DND-41 (cell line): ENCODE results near the gene FLT4.

Experiments
- ATAC-seq: fragments of 200-7000 bp; cut with Tn5 transposase; 3 replicates; pipeline ENCODE4 v1.9.1; 2021; ENCODE audit warnings: low read depth; ENCODE audit not compliant: insufficient read depth
- DNase-seq: peaks from one replicate; pipeline ENCODE4 v3.0.0-alpha.2; 2020
- H2AFZ ChIP-seq: 2 replicates; pipeline ENCODE4 v1.6.0; 2012; ENCODE audit warnings: low read depth, low read length
- H3K27ac ChIP-seq: 2 replicates; pipeline ENCODE4 v1.5.1; 2012; ENCODE audit warnings: low read length, inconsistent platforms
- H3K27me3 ChIP-seq: fragments of 200-600 bp; sonication (generic); 2 replicates; pipeline ENCODE4 v1.6.0; 2012; ENCODE audit warnings: low read length, mild to moderate bottlenecking, inconsistent platforms; ENCODE audit not compliant: insufficient read depth, poor library complexity
- H3K36me3 ChIP-seq: 2 replicates; pipeline ENCODE4 v1.5.1; 2012; ENCODE audit warnings: low read length, inconsistent platforms; ENCODE audit not compliant: insufficient read depth
- H3K4me1 ChIP-seq: 2 replicates; pipeline ENCODE4 v1.5.1; 2012; ENCODE audit warnings: mild to moderate bottlenecking, low read length; ENCODE audit not compliant: insufficient read depth
- H3K4me2 ChIP-seq: 2 replicates; pipeline ENCODE4 v1.6.0; 2012; ENCODE audit warnings: mild to moderate bottlenecking, moderate library complexity, low read length, inconsistent platforms; ENCODE audit not compliant: insufficient read depth
- H3K4me3 ChIP-seq, 2 experiments: fragments of 200-600 bp in 1 of 2; shearing (Covaris generic) in 1 of 2; 2 replicates each; pipeline ENCODE4 v1.5.1; 2012 to 2016; ENCODE audit warnings: inconsistent platforms in 2 of 2, low read length in 2 of 2, mild to moderate bottlenecking in 2 of 2, low read depth in 1 of 2, moderate library complexity in 1 of 2
- H3K79me2 ChIP-seq: 2 replicates; pipeline ENCODE4 v1.6.0; 2012; ENCODE audit warnings: low read length, inconsistent platforms; ENCODE audit not compliant: insufficient read depth
- H3K9ac ChIP-seq: 2 replicates; pipeline ENCODE4 v1.6.0; 2012; ENCODE audit warnings: low read depth, mild to moderate bottlenecking, inconsistent platforms, low read length, moderate library complexity
- H3K9me3 ChIP-seq: 2 replicates; pipeline ENCODE4 v1.5.1; 2012; ENCODE audit warnings: low read length, moderate library complexity, mild to moderate bottlenecking, inconsistent platforms; ENCODE audit not compliant: insufficient read depth, severe bottlenecking
- H4K20me1 ChIP-seq: 2 replicates; pipeline ENCODE4 v1.6.0; 2012; ENCODE audit warnings: low read length; ENCODE audit not compliant: insufficient read depth
- CTCF ChIP-seq: IDR thresholded peaks from 2 replicates; pipeline ENCODE4 v1.5.1; 2012; ENCODE audit warnings: borderline replicate concordance, low read length, moderate library complexity, mild to moderate bottlenecking; ENCODE audit not compliant: poor library complexity, severe bottlenecking; ENCODE audit errors: extremely low read depth
- EZH2 ChIP-seq: IDR thresholded peaks from 3 replicates; pipeline ENCODE4 v1.6.1; 2012; ENCODE audit warnings: borderline replicate concordance, low read depth, mild to moderate bottlenecking, moderate library complexity, low read length, inconsistent platforms; ENCODE audit not compliant: severe bottlenecking

FLT4 gene

DNA sequence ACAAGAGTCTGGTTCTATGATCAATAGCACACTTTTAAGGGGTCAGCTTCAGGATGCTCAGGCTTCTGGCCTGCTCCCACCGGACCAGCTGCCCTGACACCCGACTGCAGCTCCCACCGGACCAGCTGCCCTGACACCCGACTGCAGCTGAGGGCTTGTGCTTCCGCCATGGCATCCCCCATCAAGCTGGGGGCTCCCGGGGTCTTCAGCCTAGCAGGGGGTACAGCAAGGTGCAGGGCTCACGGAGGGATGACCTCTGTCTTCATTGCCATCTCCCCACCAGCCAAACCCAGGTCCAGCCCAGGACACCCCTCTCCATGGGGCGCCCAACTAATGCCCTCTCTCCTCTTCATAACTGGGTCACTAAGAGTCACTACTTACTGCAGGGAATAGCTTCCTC is 1.9 kb downstream of the FLT4 start:
- H3K9me3 ChIP-seq, result no peaks in the 10 kb centered on the region
- H2AFZ ChIP-seq, result no peak overlapping the region
- peaks cover 22% of the 10 kb centered on the region for H3K4me1 ChIP-seq
- TF ChIP-seq EZH2, result no peak
- TF ChIP-seq CTCF, result no peak
- no peak overlapping the region for H3K9ac ChIP-seq
- H3K79me2 ChIP-seq, result no peaks in the 10 kb centered on the region
- no peak overlapping the region for H3K4me2 ChIP-seq
- H4K20me1 ChIP-seq, result peaks cover 17% of the 10 kb centered on the region
- no peak overlapping the region for H3K27ac ChIP-seq
- DNase-seq (no peak), ATAC-seq (no peak)
- H3K4me3 ChIP-seq, result no peak overlapping the region
- H3K36me3 ChIP-seq, result no peaks in the 10 kb centered on the region
- H3K27me3 ChIP-seq, result peaks cover 46% of the 10 kb centered on the region

DNA sequence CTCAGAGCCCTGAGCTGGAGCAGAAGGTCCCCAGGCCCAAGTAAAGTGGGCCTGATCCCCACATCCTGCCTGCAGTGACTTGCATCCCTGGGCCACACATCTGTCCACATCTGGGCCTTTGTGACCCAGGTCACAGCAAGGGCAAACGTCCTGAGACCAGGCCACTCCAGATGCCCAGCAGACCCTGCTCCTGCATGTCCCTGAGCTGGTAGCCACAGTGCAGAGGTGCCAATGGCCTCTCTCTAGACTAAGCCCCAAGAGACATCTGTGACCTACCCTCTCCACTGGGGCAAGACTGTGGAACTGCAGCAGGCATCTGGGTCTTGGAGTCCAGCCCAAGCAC is 2.5 kb downstream of the FLT4 start:
- Histone ChIP-seq H4K20me1 (peaks cover 17% of the 10 kb centered on the region), H3K27ac (no peak overlapping the region), H2AFZ (no peak overlapping the region), H3K36me3 (no peaks in the 10 kb centered on the region), H3K79me2 (no peaks in the 10 kb centered on the region), H3K4me3 (no peak overlapping the region), H3K4me2 (no peak overlapping the region), H3K4me1 (peaks cover 22% of the 10 kb centered on the region), H3K9me3 (no peaks in the 10 kb centered on the region), H3K9ac (no peak overlapping the region), H3K27me3 (peaks cover 41% of the 10 kb centered on the region)
- no peak for DNase-seq
- no peak for TF ChIP-seq EZH2
- TF ChIP-seq CTCF, result no peak
- no peak for ATAC-seq

DNA sequence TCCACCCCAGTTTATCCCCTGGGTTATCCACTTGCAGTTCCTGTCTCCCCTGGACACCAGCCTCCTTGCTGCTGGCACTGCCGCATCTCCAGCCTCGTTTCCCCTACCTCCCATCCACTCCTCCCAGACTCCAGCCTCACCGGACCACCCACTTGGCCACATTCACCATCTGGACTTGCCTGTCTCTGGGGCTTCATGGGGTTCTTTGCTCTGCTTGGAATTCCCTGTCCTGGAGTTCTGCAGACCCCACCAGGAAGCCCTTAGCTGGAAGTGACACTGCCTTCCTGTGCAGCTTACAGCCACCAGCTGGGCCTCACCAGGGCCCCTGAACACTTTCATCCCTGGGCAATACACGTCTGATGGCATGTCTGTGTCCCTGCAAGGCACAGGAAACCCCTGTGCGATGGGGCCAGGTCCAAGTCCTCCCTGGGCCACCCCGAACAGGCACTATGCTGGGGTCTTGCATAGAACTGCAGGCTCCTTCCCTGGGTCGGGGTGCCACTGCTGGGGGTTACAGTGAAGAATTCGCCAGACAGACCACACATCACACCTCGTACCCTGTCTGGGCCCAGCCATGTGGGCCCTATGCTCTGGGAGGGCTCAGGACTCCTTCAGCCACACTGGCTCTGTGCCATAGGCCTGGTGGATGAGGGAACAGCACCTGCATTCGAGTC is 3.0 kb downstream of the FLT4 start:
- ATAC-seq (no peak), DNase-seq (no peak)
- Histone ChIP-seq H3K36me3 (no peaks in the 10 kb centered on the region), H3K4me3 (no peak overlapping the region), H3K27me3 (peaks cover 37% of the 10 kb centered on the region), H3K27ac (no peak overlapping the region), H3K9me3 (no peaks in the 10 kb centered on the region), H3K4me2 (no peak overlapping the region), H4K20me1 (peaks cover 17% of the 10 kb centered on the region), H3K4me1 (peaks cover 22% of the 10 kb centered on the region), H3K79me2 (no peaks in the 10 kb centered on the region), H2AFZ (no peak overlapping the region), H3K9ac (no peak overlapping the region)
- TF ChIP-seq EZH2 (no peak), CTCF (no peak)
